ENCODE measurements around the gene FOXP1.

Gene FOXP1

DNA sequence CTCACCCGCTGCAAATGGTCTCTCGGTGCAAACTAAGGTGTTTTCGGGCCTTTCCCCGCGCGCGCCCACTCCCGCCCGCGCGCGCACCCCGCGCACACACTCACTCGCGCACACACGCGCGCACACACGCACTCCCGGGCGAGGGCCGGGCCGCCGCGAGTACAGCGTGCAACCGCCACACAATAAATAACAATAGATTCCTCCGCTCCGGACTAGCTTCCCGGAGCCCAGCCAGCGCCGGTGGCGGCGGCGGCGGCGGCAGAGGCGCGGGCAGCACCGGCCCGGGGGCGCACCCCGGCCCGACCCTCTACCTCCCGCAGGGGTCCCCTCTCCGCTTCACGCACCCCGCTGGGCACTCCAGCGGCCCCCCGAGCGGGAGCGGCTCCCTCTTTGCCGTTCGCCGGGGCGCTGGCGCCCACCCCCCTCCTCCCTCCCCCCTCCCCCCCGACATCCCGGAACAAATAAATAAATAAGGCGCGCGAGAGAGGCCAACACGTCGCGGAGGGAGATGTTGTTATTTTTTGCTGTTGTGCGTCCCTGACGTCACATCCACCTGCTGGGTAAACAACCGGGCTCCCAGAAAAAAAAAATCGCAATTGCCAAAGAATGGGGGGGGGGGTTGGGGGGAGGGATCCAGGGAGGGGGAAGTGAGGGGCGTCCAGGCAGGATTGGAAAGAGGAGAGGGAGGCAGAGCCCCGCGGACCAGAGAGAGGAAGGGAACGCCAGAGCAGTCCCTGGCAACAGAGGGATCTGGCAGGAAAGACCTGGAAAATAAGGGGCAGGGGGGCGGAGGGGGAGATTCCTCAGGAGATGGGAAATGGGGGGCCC is at the start of gene FOXP1:
FOXP1 (minus strand) TSS at position 163 of the 828 bp plus-strand sequence. CDS start 385,347 bp downstream, outside the sequence.
- in situ Hi-C loops (cut with MboI; ENCODE audit: low sequenced_read_pairs) = no loop called here

DNA sequence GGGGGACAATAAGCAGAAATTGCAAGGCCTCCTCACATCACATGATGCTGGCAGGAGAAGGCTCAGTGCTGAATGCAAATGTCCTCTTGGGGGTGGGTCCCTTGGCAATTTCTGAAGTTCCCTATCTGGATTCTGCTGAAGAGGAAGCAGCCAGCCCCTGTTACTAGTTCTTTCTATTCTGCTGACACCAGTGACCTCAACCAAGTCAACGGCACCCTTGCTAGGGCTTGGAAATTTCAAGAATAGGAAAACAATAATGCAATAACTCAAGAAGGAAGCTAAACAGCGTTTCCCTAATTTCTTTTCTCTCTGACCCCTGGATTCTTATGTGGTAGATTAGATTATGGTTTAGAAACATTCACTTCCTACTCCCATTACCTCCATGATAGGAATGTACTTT is 46.2 kb upstream of the FOXP1 start:
- in situ Hi-C loops (cut with MboI; ENCODE audit: low sequenced_read_pairs) = no loop called here

DNA sequence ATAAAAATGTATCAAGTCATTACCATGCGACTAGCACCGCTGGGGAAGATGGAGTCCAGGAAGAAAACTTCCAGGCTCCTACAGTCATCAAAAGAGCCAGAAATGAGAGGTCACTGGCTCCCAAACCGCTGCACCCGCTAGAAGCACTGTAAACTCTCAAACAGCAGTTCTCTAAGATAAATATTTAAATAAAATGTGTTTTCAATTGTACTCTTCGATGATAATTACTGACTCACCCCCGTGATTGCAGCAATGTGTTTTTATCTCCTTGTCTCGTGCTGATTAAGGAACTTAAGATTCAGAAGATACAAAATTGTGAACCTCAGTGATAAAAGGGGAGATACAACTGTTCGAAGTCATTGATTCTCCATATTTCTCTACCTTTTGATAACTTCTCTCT is 45.8 kb upstream of the FOXP1 start:
- in situ Hi-C loops (cut with MboI; ENCODE audit: low sequenced_read_pairs) = no loop called here

DNA sequence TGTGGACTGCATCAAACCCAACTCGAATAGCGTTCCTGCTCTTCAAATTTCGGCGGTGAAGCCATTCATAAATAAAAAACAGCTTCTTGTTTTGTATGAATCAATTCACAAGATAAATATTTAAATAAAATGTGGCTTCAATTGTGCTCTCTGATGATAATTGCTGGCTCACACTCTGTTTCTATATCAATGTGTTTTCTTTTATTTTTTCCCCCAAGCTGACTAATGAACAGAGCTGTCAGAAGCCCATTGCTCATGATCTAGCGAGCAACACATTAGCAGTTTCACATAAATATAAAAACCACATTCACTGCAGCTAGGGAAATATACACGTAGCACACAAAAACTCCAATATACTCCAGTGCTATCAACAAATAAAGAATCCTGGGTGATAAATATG is 45.0 kb upstream of the FOXP1 start:
- in situ Hi-C loops (cut with MboI; ENCODE audit: low sequenced_read_pairs) = no loop called here

DNA sequence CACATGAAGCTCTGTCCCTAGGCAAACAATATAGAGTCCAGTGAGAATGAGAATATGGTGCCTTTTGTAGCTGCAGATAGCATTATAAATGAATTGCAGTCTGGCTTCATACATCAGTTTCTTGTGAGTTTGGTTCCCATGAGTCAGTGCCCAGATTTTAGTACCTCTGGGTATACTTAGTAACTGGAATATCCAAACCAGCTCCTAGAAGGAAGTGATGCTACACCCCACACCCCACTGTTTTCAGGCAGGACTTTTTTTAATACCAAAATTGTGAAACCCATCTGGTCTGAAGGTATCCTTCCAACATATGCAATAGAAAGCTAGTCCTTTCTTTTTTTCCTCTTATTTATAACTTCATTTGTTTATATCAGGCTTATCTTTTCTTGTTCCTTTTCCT is 42.1 kb upstream of the FOXP1 start:
- in situ Hi-C loops (cut with MboI; ENCODE audit: low sequenced_read_pairs) = no loop called here

DNA sequence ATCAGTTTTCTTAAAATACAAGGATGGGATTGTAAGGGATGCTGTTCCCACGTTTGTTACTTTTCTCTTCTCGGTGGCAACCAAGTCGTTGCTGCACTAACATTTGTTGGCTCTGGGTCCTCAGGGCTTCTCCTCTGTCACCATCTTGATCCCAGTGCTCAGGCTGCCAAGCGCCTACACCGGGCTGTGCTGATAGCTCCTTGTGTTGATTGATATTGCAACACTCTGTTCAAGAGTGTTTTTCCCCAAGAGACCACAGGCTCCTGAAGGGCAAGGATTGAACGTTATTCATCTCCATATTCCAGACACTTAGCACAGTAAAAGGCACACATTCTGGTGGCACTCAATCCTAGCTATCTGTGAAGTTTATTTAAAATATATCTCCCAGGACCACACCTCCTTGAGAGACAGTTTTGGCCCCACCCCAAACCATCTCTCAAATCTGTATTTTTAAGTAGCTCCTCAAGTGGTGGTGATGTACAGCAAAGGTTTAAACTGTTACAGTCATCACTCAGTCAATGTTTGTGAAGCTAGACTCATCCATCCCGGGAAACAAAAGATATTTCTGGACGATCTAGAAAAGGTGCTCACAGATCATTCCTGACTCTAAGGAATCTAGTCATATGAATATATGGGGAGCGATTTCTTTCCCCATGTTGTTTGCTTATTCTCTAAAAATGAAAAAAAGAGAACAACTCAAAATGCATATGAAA is 38.5 kb upstream of the FOXP1 start:
- in situ Hi-C loops (cut with MboI; ENCODE audit: low sequenced_read_pairs) = no loop called here

DNA sequence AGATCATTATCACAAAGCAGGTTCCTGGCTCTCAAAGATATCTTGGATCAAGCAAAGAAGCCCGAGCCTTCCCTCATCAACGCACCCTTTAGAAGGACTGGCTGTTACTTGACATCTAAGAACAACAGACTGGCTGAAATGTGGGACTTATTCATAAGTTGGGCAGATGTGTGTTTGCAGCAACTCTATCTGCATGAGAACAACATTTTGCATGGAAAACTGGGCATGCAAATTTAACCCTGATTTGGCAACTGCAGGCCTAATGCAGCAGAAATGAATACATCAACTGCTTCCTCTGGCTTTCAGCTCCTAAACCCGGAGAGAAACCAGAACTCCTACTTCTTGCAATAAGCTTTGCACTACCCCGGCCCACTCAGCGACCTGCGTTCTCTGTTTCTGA is 35.0 kb upstream of the FOXP1 start:
- in situ Hi-C loops (cut with MboI; ENCODE audit: low sequenced_read_pairs) = no loop called here

DNA sequence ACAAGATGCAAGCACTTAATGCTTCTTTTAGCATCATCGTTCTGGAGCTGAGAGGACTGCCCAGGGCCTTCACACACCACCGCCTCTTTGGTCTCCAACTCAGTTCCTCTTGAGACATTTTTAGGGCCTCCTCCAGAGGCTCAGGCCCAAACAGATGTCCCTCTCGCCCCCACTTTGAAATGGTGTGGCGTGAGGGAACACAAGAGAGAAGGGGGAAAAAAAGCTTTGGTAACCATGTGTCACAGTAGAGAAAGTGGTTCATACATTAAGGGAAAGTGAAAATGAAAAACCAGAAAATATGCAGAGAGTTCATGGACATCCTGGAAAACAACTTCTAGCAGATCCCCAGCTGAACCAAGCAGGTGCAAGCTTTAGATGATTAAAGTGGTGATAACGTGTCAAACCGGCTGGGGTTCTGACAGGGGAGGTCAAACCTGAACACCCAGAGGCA is 33.1 kb upstream of the FOXP1 start:
- in situ Hi-C loops (cut with MboI; ENCODE audit: low sequenced_read_pairs) = no loop called here

DNA sequence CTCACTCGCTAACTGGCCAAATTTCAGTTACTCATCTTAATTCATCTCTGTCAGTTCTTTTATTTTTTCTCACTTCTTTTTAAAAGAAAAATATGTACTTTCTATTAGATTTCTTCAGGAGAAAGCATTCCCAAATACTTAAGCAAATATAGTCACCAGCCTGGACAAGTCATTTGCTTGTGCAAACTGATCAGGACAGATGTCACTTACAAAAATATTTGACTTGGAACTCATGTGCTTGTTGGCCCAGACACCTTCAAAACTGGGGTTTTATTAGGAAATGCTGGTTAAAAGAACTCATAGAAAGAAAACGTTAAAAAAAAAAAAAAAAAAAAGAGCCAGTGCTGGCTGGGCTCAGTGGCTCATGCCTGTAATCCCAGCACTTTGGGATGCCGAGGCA is 31.3 kb upstream of the FOXP1 start:
- in situ Hi-C loops (cut with MboI; ENCODE audit: low sequenced_read_pairs) = no loop called here

DNA sequence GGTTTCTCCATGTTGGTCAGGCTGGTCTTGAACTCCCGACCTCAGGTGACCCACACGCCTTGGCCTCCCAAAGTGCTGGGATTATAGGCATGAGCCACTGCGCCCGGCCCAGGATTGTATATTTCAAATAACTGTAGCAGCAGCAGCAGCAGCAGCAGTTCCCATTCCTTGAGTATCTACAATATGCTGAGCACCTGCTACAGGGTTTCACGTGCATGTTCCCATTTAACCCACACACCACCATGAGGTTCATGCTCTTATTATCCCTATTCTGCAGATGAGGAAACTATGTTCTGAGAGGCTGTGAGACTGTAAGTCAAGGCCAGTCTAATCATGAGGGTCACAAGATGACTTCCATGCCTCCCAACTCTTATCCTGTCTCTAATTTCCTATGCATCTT is 30.9 kb upstream of the FOXP1 start:
- in situ Hi-C loops (cut with MboI; ENCODE audit: low sequenced_read_pairs) = no loop called here

DNA sequence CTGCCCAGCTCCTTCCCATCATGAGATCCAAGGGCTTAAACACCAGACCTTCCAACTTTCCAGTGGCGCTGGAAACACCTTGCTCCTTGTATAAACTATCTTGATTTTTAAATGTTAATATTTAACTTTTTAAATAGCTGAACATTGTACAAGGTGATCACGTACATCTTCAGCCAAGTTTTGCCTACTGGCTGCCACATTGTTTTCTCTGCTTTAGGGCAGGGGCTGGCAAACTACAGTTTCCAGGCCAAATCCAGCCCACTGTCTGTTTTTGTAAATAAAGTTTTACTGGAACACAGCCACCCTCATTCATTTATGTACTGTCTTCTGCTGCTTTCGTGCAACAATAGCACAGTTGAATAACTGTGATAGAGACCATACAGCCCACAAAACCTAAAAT is 27.6 kb upstream of the FOXP1 start:
- in situ Hi-C loops (cut with MboI; ENCODE audit: low sequenced_read_pairs) = no loop called here

DNA sequence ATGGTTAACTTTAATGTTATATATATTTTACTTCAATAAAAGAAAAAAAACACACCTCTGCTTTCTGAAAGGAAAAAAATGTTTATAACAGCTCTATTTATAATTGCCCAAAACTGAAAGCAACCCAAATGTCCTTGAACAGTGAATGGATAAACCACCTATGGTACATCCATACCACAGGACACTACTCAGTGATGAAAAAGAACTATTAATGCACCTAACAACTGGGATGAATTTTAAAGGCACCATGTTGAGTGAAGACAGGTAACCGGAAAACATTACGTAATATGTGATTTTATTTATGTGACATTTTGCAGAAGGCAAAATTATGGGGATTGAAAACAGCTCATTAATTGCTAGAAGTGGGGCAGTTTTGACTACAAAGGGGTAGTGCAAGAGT is 23.8 kb upstream of the FOXP1 start:
- in situ Hi-C loops (cut with MboI; ENCODE audit: low sequenced_read_pairs) = no loop called here

DNA sequence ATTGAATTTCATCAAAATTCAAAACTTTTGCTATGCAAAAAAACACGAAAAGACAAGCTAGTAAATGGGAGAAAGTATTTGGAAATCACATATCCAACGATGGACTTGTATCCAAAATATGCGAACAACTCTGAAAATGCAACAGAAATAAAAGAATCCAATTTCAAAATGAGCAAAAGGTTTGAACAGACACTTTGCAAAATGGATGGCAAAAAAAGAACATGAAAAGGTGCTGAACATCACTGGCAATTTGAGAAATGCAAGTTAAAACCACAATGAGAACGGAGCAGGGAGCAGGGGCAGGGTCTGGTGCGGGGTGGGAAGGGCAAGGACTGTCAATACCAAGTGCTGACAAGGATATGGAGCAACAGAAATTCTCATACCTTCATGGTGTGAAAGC is 23.1 kb upstream of the FOXP1 start:
- in situ Hi-C loops (cut with MboI; ENCODE audit: low sequenced_read_pairs) = no loop called here

DNA sequence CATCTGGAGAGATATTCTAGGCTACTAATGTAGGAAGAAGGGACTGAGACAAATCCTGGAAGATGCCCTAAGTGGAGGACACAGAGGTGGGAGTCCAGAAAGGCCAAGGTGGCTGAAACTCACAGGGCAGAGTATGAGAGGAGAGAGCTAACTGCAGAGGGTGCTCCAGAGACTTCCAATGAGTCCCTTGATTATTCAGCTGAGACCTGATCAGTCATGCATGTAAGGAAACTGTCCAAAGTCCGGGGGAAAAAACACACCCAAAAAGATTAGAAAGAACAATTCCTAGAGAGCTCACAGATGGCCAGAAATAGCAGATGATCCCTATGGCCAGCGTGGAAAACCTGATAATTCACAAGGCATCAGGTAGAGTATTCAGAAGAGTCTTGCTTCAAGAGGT is 18.7 kb upstream of the FOXP1 start:
- in situ Hi-C loops (cut with MboI; ENCODE audit: low sequenced_read_pairs) = no loop called here

DNA sequence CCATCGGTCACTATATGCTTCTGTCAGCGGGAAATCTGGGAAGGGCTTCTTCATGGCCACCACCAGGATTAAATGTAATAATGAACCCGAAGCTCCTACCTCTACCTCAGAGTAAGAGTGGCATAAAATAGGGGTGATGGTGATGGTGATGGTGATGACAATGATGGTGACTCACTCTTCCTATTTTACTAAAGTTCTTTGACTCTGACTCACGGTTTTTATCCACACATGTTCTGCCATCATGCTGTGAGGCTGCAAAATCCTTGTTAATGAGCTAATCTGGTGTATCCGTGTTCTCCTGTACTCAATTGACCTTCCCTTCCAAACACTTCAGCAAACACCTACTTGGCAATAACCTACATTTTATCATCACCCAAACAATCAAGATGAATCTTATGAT is 18.3 kb upstream of the FOXP1 start:
- in situ Hi-C loops (cut with MboI; ENCODE audit: low sequenced_read_pairs) = no loop called here

DNA sequence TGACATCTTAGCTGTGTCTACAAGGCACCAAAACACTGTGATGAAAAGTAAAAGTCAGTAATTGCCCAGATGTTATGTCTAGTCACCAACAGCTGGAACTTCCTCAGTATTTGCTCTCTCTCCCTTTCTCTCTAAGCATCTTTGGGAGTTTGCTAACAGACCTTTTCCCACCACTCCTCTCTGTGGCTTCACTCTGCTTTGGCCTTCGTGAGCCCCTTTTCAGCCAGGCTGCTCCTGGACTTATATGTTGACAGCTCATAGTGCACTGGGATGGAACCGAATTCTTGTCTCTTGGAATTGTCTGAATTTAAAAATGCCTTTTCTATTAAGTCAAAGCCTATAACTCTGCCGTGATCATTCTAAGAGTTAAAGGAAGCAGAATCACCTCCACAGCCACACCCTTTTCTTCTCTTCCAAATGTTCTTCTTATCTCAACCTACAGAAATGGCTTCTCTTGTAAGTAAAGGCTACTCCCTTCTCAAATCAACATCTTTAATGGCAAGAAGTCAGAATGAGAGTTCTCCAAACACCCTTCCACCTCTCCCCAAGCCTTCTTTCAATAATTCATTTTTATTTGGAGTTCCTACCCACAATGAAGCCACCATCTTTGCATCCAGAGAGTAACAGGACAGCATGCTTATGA is 17.2 kb upstream of the FOXP1 start:
- in situ Hi-C loops (cut with MboI; ENCODE audit: low sequenced_read_pairs) = no loop called here

DNA sequence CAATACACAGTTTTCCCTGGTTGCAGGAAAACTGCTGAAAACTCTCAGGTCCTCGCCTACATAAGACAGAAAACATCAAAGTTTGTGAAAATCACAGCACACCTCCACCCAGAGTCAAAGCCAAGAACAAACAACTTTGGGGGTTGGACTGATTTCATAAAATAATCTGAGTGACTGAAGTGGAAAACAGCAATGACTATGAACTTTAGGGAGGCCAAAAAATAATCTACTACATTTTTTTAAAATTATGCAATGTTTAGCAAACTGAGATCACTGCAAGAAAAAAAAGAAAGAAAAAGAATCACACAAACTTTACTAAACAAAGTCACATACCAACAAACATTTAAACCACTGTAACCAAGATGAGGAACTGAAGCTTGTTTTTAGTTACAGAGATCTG is 15.9 kb upstream of the FOXP1 start:
- in situ Hi-C loops (cut with MboI; ENCODE audit: low sequenced_read_pairs) = no loop called here

DNA sequence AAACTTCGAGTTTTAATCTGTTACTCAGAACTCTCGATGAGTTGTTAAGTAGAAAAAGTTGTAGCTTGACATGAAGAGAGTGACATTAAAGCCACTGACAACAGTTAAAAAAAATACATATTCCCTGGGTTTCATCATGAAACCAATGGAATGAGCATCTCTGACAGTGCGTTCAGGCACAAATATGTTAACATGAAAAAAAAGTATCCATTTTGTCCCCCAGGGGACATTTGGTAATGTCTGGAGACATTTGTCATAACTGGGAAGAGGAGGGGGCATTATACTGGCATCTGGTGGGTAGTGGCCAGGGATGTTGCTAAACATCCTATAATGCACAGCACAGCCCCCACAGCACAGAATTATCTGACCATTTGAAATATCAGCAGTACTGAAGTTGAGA is 14.8 kb upstream of the FOXP1 start:
- in situ Hi-C loops (cut with MboI; ENCODE audit: low sequenced_read_pairs) = no loop called here

DNA sequence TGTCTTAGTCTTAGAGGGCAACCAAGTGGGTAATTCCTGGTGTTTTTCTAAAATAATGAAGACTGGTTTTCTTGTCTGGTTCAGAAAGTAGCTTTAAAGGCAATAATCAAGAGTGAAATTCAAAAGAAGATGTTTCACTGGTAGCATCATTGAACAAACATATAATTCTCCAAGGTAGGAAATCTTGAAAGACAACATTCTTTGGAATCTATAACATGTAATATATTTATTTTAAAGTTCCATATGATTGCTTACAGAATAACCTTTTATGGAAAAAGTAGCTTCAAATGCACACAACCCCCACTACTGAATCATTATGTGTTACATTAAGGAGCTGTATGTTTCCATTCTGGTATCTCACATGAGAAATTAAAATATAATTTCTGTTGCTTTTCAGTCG is 13.8 kb upstream of the FOXP1 start:
- in situ Hi-C loops (cut with MboI; ENCODE audit: low sequenced_read_pairs) = no loop called here

DNA sequence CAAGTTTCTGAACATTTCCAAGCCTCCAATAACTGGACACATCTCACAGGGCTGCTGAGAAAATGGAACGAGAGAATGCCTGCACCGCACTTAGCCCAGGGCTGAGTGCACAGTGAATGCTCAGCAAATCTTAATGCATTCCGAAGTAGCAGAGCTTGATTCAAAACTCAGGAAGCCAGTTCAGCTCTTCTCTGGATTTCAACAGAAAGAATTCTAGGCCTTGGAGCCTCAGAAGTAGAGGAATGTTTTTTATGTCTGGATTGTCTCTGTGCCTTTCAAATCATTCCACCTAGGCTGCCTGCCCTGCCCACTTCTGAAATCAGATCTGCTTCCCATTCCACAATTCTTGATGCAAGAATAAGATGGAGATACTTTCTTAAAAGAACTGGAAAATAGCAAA is 9.6 kb upstream of the FOXP1 start:
- in situ Hi-C loops (cut with MboI; ENCODE audit: low sequenced_read_pairs) = no loop called here

DNA sequence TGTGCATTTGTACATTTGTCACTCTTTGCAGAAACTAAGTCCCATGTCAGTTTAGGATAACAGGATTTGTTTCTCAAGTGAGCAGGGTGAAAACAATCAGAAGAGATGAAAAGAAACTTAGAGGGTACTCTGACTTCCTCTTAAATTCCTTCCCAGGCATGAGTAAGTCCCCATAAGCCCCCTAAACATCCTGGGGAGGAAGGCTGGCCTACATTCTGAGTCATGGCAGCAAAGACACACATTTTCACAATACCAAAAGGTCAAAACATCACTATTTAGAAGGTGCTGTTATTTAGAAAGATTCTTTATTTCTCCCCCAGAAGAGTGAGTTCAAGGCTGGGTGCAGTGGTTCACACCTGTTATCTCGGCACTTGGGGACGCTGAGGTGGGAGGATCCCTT is 7.6 kb upstream of the FOXP1 start:
- in situ Hi-C loops (cut with MboI; ENCODE audit: low sequenced_read_pairs) = no loop called here

DNA sequence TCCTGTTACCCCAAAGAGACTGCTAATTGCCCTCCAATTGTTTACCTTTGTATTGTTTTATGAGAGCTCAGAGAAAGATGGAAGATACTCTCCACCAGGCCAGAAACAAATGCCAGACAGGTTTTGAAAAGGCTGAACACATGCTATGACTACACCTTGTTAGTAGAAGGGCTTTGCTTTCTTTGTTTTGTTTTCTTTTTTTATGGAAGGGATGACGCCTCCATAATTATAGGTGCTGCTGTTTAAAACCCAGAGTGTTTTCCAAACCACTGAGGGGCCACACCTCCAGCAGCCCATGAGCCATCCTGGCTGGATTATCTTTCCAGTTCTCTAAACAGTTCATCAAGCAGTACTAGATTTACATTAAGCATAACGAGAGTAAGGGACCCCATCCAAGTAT is 5.6 kb upstream of the FOXP1 start:
- in situ Hi-C loops (cut with MboI; ENCODE audit: low sequenced_read_pairs) = no loop called here
